A549 (cell line): Measurements from ENCODE around the gene DRC3. TPM values are rescaled to one million over a fixed set of nuclear protein-coding genes. Genes with fewer than 3 reads are reported as not detected.

Experiments
- ATAC-seq, 2 experiments: fragments of 200-7000 bp in 1 of 2; fragments of >200 bp in 1 of 2; cut with Nextera tagmentation in 1 of 2; cut with Tn5 transposase in 1 of 2; 3 replicates each; pipeline versions ENCODE4 v1.8.0 to v1.9.1; 2018 to 2020; ENCODE audit warnings: mild to moderate bottlenecking in 1 of 2, moderate library complexity in 1 of 2
- CTCF ChIA-PET: fragments of 300-600 bp; sonication (Branson Sonifier 250); formaldehyde crosslinking; extraction: SDS; loops from one replicate; lab custom pipeline; 2021; ENCODE audit warnings: antibody characterized with exemption, inconsistent platforms; lab: Yijun Ruan, JAX
- POLR2A ChIA-PET: fragments of 350-600 bp; formaldehyde crosslinking; extraction: SDS; loops from one replicate; lab custom pipeline; 2021; ENCODE audit warnings: antibody characterized with exemption, inconsistent platforms; lab: Yijun Ruan, JAX
- DNase-seq, 2 experiments: peaks; one replicate each; pipeline versions ENCODE4 v3.0.0 to v3.0.0-alpha.2; 2011 to 2016; ENCODE audit warnings: low read depth in 1 of 2, low spot score in 1 of 2
- FAIRE-seq: peaks from 2 replicates; lab custom pipeline; 2011; peaks lifted over from hg19 to GRCh38; lab: Jason Lieb, UNC
- H3K27ac ChIP-seq, 2 experiments: fragments of >200 bp; sonication (Bioruptor Twin); formaldehyde crosslinking; 3 replicates each; pipeline ENCODE4 v1.5.1; 2016 to 2017
- H3K4me1 ChIP-seq: fragments of >200 bp; sonication (Bioruptor Twin); formaldehyde crosslinking; 3 replicates; pipeline ENCODE4 v1.6.1; 2016
- H3K4me2 ChIP-seq: fragments of >200 bp; sonication (Bioruptor Twin); formaldehyde crosslinking; 3 replicates; pipeline ENCODE4 v1.6.1; 2016
- H3K4me3 ChIP-seq: fragments of >200 bp; sonication (Bioruptor Twin); formaldehyde crosslinking; 3 replicates; pipeline ENCODE4 v1.5.1; 2016
- H3K9me3 ChIP-seq: fragments of >200 bp; sonication (Bioruptor Twin); formaldehyde crosslinking; 3 replicates; pipeline ENCODE4 v1.6.1; 2016
- CHD4 ChIP-seq: fragments of 200-600 bp; sonication (generic); IDR thresholded peaks from 2 replicates; pipeline ENCODE4 v1.6.1; 2016; ENCODE audit warnings: antibody characterized with exemption, mild to moderate bottlenecking, borderline replicate concordance
- HOXB13 ChIP-seq: fragments of 250-450 bp; sonication (Bioruptor Pico); IDR thresholded peaks from 2 replicates; pipeline ENCODE4 v1.5.0; 2020; ENCODE audit warnings: low read depth, mild to moderate bottlenecking, moderate library complexity
- KDM1A ChIP-seq: fragments of 200-600 bp; sonication (generic); IDR thresholded peaks from 2 replicates; pipeline ENCODE4 v1.6.1; 2016; ENCODE audit warnings: low read depth, mild to moderate bottlenecking
- POLR2A ChIP-seq: IDR thresholded peaks from 2 replicates; pipeline ENCODE4 v1.6.1; 2012; ENCODE audit warnings: mild to moderate bottlenecking, low read length
- RAD21 ChIP-seq, 2 experiments: fragments of >200 bp in 1 of 2; sonication (Bioruptor Twin) in 1 of 2; formaldehyde crosslinking in 1 of 2; IDR thresholded peaks in 1 of 2; conservative IDR thresholded peaks in 1 of 2; 2 replicates in 1 of 2; 3 replicates in 1 of 2; pipeline ENCODE4 v1.6.1; 2012 to 2018; ENCODE audit warnings: inconsistent platforms in 1 of 2
- RNF2 ChIP-seq: fragments of 200-600 bp; sonication (generic); IDR thresholded peaks from 2 replicates; pipeline ENCODE4 v1.6.1; 2016; ENCODE audit warnings: low read depth, mild to moderate bottlenecking, antibody characterized with exemption, moderate library complexity, borderline replicate concordance
- TFCP2L1 ChIP-seq: fragments of 250-450 bp; sonication (Bioruptor Pico); IDR thresholded peaks from 2 replicates; pipeline ENCODE4 v1.5.0; 2021; ENCODE audit warnings: mild to moderate bottlenecking
- ZFP36 ChIP-seq: fragments of 450-650 bp; IDR thresholded peaks from 2 replicates; pipeline ENCODE4 v1.6.1; 2014; ENCODE audit warnings: borderline replicate concordance; ENCODE audit not compliant: partially characterized antibody
- ZNF302 ChIP-seq: fragments of 250-450 bp; sonication (Bioruptor Pico); IDR thresholded peaks from 2 replicates; pipeline ENCODE4 v1.9.0; 2021; ENCODE audit warnings: inconsistent platforms, mild to moderate bottlenecking, moderate library complexity
- WGBS: methylation state at CpG from one replicate; pipeline ENCODE4 v1.1.6; 2017; ENCODE audit errors: missing lambda C conversion rate; 5-methylcytosine and 5-hydroxymethylcytosine counted together
- polyA plus RNA-seq, 4 experiments: library from polyadenylated mRNA; depleted of rRNA in 3 of 4; stranded (reverse); fragments of >200 nt; fragmentation: RNase III in 1 of 4; extraction: RNeasy Plus Mini Kit Qiagen cat#74134 plus additional on column Dnase treatment in 1 of 4; gene quantifications; 2 replicates in 3 of 4; 3 replicates in 1 of 4; pipeline ENCODE4 v1.2.3, GENCODE V29; 2011 to 2017
- TF ChIP-seq, protein P1 (sequence below): fragments of 200-600 bp; sonication (generic); IDR thresholded peaks from 2 replicates; pipeline ENCODE4 v1.6.1; 2016; ENCODE audit warnings: antibody characterized with exemption, mild to moderate bottlenecking, moderate library complexity
- TF ChIP-seq, protein P2 (sequence below): fragments of 150-350 bp; IDR thresholded peaks from 2 replicates; pipeline ENCODE4 v1.6.1; 2014; ENCODE audit warnings: low read depth, mild to moderate bottlenecking, low read length
- TF ChIP-seq, protein P3 (sequence below): IDR thresholded peaks from 2 replicates; pipeline ENCODE4 v1.6.1; 2012
- TF ChIP-seq, protein P4 (sequence below): fragments of 250-450 bp; sonication (Bioruptor Pico); IDR thresholded peaks from 2 replicates; pipeline ENCODE4 v1.5.0; 2020; ENCODE audit warnings: low read depth, mild to moderate bottlenecking, moderate library complexity

Gene DRC3
- polyA plus RNA-seq, 2 of the 4 experiments (the other 2 are of a cell fraction) = 2.9 to 3.1 TPM

DNA sequence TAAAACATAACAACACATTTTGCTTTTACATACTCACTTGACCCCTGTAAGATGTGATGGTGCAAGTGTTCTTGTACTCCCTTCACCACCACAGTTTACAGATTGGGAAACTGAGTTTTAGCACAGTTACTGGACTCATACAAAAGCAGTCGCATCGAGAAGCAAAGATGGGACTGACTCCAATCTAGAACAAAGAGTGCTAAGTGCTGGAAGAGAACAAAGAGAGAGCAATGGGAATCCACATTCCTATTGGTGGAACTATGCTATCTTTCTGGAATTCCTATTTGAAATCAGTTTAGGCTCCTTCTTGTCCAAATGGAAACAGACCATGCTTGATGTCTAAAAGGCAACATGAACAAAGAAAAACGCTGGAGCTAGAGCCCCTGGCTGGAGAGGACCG lies 9.6 kb upstream of the DRC3 start (continued):
- TF ChIP-seq, protein P1, sequence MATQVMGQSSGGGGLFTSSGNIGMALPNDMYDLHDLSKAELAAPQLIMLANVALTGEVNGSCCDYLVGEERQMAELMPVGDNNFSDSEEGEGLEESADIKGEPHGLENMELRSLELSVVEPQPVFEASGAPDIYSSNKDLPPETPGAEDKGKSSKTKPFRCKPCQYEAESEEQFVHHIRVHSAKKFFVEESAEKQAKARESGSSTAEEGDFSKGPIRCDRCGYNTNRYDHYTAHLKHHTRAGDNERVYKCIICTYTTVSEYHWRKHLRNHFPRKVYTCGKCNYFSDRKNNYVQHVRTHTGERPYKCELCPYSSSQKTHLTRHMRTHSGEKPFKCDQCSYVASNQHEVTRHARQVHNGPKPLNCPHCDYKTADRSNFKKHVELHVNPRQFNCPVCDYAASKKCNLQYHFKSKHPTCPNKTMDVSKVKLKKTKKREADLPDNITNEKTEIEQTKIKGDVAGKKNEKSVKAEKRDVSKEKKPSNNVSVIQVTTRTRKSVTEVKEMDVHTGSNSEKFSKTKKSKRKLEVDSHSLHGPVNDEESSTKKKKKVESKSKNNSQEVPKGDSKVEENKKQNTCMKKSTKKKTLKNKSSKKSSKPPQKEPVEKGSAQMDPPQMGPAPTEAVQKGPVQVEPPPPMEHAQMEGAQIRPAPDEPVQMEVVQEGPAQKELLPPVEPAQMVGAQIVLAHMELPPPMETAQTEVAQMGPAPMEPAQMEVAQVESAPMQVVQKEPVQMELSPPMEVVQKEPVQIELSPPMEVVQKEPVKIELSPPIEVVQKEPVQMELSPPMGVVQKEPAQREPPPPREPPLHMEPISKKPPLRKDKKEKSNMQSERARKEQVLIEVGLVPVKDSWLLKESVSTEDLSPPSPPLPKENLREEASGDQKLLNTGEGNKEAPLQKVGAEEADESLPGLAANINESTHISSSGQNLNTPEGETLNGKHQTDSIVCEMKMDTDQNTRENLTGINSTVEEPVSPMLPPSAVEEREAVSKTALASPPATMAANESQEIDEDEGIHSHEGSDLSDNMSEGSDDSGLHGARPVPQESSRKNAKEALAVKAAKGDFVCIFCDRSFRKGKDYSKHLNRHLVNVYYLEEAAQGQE = no peak
- no peak for TF ChIP-seq RNF2
- TF ChIP-seq CHD4 = no peak
- TF ChIP-seq RAD21 (conservative IDR thresholded peaks at IDR 0.05 in 1 of 2, IDR thresholded peaks at IDR 0.05 in 1 of 2) = no peak

DNA sequence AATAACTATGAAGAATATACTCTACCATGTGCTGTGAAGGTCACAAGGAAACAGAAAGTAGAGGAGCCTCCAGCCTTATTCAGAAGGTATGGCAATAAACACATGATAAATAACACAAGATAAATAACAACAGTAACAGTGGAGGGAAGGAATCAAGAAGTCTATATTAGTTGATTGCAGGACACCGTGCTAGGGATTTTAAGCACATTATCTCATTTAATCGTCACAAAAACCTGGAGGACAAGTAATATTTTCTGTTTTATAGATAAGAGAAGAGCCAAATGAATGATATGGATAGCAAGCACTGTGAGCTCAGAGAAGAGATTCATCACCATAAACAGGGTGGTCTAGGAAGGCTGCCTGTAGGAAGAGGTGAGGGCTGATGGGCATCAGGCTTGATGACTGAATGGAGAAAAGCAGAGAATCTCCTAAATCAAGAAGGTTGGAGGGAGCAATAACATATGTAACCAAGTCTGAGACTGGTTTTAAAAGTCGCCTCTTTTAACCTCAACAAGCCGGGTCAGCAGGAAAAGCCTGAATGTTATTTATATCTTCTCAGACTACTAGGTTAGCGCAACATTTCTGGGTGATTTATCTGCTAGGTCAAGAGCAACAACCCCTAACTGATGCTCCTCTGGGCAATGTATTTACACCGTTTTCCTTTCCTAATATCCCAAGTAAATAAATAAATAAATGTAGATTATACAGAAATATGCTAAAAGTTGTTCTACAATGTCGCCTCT lies 8.8 kb upstream of the DRC3 start:
- no peak for ATAC-seq

DNA sequence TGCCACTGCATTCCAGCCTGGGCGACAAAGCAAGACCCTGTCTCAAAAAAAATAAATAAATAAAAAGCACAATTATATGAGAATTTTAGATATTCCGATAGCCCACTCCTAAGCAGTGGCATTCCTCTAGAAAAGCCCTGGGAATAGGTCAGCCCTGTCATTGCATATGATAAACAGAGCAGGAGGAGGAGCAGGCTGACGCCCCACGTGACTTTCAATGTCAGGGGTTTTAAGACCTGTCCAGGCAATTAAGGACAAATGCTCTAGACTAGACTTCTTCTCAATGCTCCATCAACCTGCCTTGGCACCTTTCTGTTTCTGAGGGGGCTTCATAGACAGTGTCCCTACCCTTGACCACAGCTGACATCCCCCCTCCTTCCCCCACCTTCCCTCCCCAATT lies 8.0 kb upstream of the DRC3 start:
- ATAC-seq (no peak), DNase-seq (no peak)
- Histone ChIP-seq H3K4me2 (no peak overlapping the region), H3K4me3 (no peak overlapping the region), H3K4me1 (peaks cover 18% of the 10 kb centered on the region), H3K9me3 (no peaks in the 10 kb centered on the region)
- 90% methylated on average over 4 of the region's 4 CpGs for WGBS
- ChIA-PET POLR2A (no interaction called here), CTCF (interaction anchor here (2.5 kb wide), 1 partner anchor 45 kb away, joined by 13 read pairs; no protein-coding TSS in a partner anchor)
- no peak for TF ChIP-seq ZNF302 (CRISPR knock-in tag)
- TF ChIP-seq, protein P2, sequence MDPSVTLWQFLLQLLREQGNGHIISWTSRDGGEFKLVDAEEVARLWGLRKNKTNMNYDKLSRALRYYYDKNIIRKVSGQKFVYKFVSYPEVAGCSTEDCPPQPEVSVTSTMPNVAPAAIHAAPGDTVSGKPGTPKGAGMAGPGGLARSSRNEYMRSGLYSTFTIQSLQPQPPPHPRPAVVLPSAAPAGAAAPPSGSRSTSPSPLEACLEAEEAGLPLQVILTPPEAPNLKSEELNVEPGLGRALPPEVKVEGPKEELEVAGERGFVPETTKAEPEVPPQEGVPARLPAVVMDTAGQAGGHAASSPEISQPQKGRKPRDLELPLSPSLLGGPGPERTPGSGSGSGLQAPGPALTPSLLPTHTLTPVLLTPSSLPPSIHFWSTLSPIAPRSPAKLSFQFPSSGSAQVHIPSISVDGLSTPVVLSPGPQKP = no peak
- no peak for TF ChIP-seq POLR2A
- TF ChIP-seq, protein P3, sequence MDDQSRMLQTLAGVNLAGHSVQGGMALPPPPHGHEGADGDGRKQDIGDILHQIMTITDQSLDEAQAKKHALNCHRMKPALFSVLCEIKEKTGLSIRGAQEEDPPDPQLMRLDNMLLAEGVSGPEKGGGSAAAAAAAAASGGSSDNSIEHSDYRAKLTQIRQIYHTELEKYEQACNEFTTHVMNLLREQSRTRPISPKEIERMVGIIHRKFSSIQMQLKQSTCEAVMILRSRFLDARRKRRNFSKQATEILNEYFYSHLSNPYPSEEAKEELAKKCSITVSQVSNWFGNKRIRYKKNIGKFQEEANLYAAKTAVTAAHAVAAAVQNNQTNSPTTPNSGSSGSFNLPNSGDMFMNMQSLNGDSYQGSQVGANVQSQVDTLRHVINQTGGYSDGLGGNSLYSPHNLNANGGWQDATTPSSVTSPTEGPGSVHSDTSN = no peak
- no peak for TF ChIP-seq HOXB13 (CRISPR knock-in tag)
- TF ChIP-seq TFCP2L1 = no peak
- TF ChIP-seq, protein P4, sequence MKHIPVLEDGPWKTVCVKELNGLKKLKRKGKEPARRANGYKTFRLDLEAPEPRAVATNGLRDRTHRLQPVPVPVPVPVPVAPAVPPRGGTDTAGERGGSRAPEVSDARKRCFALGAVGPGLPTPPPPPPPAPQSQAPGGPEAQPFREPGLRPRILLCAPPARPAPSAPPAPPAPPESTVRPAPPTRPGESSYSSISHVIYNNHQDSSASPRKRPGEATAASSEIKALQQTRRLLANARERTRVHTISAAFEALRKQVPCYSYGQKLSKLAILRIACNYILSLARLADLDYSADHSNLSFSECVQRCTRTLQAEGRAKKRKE (CRISPR knock-in tag) = no peak
- TF ChIP-seq, all 56 proteins: peak for 0
- no peak for FAIRE-seq
- no peak overlapping the region for H3K27ac ChIP-seq

More for the DNA sequence above, 8.8 kb upstream of the DRC3 start:
- ChIA-PET CTCF (no interaction called here), POLR2A (no interaction called here)
- FAIRE-seq (no peak), DNase-seq (no peak)
- no peak overlapping the region for H3K4me3 ChIP-seq
- H3K4me1 ChIP-seq = peaks cover 21% of the 10 kb centered on the region
- H3K4me2 ChIP-seq = no peak overlapping the region
- WGBS = 82% methylated on average over 7 of the region's 7 CpGs
- TF ChIP-seq KDM1A (no peak), TFCP2L1 (no peak), ZFP36 (peak; percentile 46)
- H3K27ac ChIP-seq = no peak overlapping the region
- no peaks in the 10 kb centered on the region for H3K9me3 ChIP-seq
